Endometrium (tissue), 2 donors: ENCODE measurements around the gene PODN.

Experiments
- FAIRE-seq: peaks from 2 replicates; lab custom pipeline; 2012; peaks lifted over from hg19 to GRCh38; lab: Jason Lieb, UNC
- donor health status: control.
- donor health status: control.

Gene PODN

GRCh38 chr1:53115403-53116306 is 53.6 kb downstream of the PODN start:
- FAIRE-seq = no peak

- no peak for FAIRE-seq
Observed at GRCh38 chr1:53116307-53116810, 54.3 kb downstream of the PODN start.

GRCh38 chr1:53116933-53117600 is 55.1 kb downstream of the PODN start:
- FAIRE-seq = no peak

- FAIRE-seq = no peak
Observed at GRCh38 chr1:53117836-53118235, 55.8 kb downstream of the PODN start.

- no peak for FAIRE-seq
Observed at GRCh38 chr1:53120659-53121058, 58.6 kb downstream of the PODN start.

- FAIRE-seq = no peak
Observed at GRCh38 chr1:53121319-53122172, 59.5 kb downstream of the PODN start.

- FAIRE-seq = no peak
Observed at GRCh38 chr1:53122201-53122885, 60.3 kb downstream of the PODN start.

- FAIRE-seq = no peak
Observed at GRCh38 chr1:53122961-53123413, 61.0 kb downstream of the PODN start.

- no peak for FAIRE-seq
Observed at GRCh38 chr1:53123453-53124140, 61.6 kb downstream of the PODN start.

GRCh38 chr1:53125122-53125521 is 63.1 kb downstream of the PODN start:
- no peak for FAIRE-seq

- FAIRE-seq = no peak
Observed at GRCh38 chr1:53125623-53126360, 63.8 kb downstream of the PODN start.

GRCh38 chr1:53126495-53126894 is 64.5 kb downstream of the PODN start:
- FAIRE-seq = no peak

GRCh38 chr1:53127546-53127945 is 65.5 kb downstream of the PODN start:
- FAIRE-seq = no peak

- FAIRE-seq = no peak
Observed at GRCh38 chr1:53128401-53128800, 66.4 kb downstream of the PODN start.

GRCh38 chr1:53129891-53130597 is 68.0 kb downstream of the PODN start:
- no peak for FAIRE-seq

- no peak for FAIRE-seq
Observed at GRCh38 chr1:53130598-53130877, 68.5 kb downstream of the PODN start.

GRCh38 chr1:53130878-53131589 is 69.0 kb downstream of the PODN start:
- FAIRE-seq = no peak

- FAIRE-seq = no peak
Observed at GRCh38 chr1:53131590-53131938, 69.6 kb downstream of the PODN start.

- no peak for FAIRE-seq
Observed at GRCh38 chr1:53132176-53132575, 70.2 kb downstream of the PODN start.
